ENCODE results near the gene CASTOR1. TPM values are rescaled to one million over a fixed set of nuclear protein-coding genes. Genes with fewer than 3 reads are reported as not detected.
A peak's percentile ranks its signal among the peaks of the same experiment; 100 is the strongest.

The CASTOR1 gene
- total RNA-seq, 2 experiments from 2014 or later: 24.2 to 27.5 TPM

DNA sequence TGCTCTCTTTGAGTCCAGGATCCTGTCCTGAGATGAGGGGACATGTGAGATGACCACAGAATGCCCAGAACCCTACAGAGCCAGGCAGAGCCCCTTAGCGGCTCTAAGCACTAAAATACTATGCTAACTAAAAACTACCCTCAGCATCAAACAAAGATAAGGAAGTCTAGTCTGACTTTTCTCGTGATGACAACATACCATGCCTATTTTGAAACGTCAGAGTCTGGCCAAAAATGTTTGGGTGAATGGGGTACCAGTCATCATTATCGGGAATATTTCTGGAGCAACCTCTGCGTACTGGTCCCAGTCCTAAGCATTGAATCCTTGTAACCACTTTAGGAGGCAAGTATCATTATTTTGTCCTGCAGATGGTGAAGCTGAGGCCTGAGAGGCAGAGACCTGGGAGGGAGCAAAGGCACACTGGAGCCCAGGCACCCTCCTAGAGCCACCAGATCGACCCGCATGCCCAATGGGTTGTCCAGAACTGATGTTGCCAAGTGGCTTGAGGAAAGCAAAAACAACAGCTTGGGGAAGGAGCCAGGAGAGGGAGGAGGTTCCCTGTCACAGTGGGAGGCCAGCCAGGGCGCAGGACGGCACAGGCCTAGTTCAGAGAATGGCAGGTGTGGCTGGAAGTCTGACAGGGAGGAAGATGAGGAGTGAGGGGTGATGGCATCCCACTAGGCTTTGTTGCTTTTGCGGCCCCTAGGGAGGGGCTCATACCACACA, 15.4 kb downstream of the CASTOR1 start:
- no peak for ATAC-seq (ENCODE audit: low read depth)
- no peak overlapping the region for H3K4me3 Mint-ChIP-seq
- DNase-seq: no peak
- H3K4me1 Mint-ChIP-seq: peaks cover 54% of the 10 kb centered on the region
- POLR2A ChIA-PET: no interaction called here
- no peaks in the 10 kb centered on the region for H3K9me3 Mint-ChIP-seq
- no peaks in the 10 kb centered on the region for H3K27me3 Mint-ChIP-seq
- no peak overlapping the region for H3K27ac Mint-ChIP-seq
- H3K36me3 Mint-ChIP-seq: peaks cover 39% of the 10 kb centered on the region

DNA sequence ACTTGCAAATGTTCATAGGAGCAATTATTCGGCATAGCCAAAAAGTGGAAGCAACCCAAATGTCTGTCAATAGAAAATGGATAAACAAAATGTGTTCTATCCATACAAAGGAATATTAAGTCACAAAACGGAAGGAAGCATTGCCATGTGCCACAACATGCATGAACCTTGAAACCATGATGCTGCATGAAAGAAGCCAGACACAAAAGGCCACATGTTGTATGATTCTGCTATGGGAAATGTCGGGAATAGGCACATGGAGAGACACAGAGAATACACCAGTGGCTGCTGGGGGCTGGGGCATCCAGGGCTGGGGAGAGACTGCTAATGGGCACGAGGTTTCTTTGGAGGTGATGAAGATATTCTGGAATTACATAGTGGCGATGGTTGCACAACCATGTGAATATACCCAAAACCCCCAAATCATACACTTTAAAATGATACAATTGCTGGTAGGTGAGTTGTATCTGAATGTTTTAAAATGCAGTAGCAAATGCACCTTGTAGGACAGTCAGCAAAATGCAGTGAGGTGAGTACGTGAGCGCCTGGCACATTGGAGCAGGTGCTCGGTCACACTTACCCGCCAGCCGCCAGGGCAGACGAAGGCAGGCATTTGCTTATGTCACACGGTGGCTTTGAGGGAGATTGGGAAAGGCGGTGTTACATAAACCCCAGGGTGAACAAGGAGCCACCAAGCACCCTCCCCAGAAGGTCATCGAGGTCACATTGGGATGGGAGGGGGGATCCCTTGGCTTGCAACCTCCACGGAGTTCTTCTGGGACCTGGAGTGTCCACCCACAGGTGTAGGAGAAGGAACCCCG, 16.3 kb downstream of the CASTOR1 start:
- peak overlapping the region; percentile 14 for H3K27ac Mint-ChIP-seq
- POLR2A ChIA-PET: no interaction called here
- peaks cover 40% of the 10 kb centered on the region for H3K36me3 Mint-ChIP-seq
- no peak overlapping the region for H3K4me3 Mint-ChIP-seq
- DNase-seq (no peak), ATAC-seq (ENCODE audit: low read depth) (no peak)
- no peaks in the 10 kb centered on the region for H3K9me3 Mint-ChIP-seq
- no peaks in the 10 kb centered on the region for H3K27me3 Mint-ChIP-seq
- peaks cover 56% of the 10 kb centered on the region for H3K4me1 Mint-ChIP-seq

DNA sequence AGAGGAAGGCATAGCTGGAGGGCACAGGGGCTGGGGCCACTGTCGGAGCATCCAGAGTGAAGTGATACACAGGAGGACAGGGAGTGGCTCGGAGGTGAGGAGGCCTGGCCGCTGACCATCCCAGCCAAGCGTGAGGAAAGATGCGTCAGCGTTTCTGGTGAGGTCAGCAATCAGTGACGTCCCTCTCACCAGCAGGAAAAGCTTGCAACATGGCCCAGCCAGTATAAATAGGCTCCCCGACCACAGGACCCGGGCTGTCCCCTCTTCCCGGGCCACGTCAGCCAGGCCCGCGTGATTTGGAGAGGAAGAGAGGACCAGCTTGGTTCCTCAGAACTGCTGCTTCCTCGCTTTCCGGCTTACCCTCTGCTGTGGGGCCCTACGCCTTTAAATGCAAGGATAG, 18.5 kb downstream of the CASTOR1 start:
- Mint-ChIP-seq H3K4me1 (peaks cover 51% of the 10 kb centered on the region), H3K27me3 (no peaks in the 10 kb centered on the region), H3K4me3 (no peak overlapping the region), H3K27ac (no peak overlapping the region), H3K36me3 (peaks cover 43% of the 10 kb centered on the region), H3K9me3 (no peaks in the 10 kb centered on the region)
- DNase-seq (no peak), ATAC-seq (ENCODE audit: low read depth) (no peak)
- POLR2A ChIA-PET: interaction anchor here (1.2 to 1.3 kb wide), 2 partner anchors 9 to 10 kb away, joined by 3 to 6 read pairs; no protein-coding TSS in a partner anchor

DNA sequence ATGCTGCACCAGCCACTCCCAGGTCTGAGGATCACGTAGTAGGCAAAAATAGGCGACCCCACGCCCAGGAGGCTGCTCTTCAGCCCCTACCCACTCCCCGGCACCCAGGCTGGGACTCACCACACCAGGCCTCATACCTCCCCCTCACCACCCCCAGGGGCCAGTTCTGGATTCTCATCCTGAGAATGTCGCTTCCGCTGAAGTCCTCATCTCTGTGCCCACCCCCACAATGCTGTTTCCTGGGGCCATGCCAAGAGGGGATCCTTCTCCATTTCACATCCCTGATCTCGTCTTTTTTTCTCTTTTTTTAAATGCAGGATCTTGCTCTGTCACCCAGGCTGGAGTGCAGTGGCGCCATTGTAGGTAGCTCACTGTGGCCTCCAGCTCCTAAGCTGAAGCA, 21.0 kb downstream of the CASTOR1 start:
- Mint-ChIP-seq H3K9me3 (no peaks in the 10 kb centered on the region), H3K27me3 (no peaks in the 10 kb centered on the region), H3K36me3 (peaks cover 50% of the 10 kb centered on the region), H3K4me1 (peaks cover 42% of the 10 kb centered on the region), H3K27ac (peak overlapping the region; percentile 97), H3K4me3 (peak overlapping the region; percentile 88)
- ATAC-seq (ENCODE audit: low read depth) (no peak), DNase-seq (no peak)
- POLR2A ChIA-PET: interaction anchor here (1.1 to 3.0 kb wide), 9 partner anchors 10 to 164 kb away, joined by 3 to 14 read pairs (median 6); partner anchors contain the start of gene CASTOR1

DNA sequence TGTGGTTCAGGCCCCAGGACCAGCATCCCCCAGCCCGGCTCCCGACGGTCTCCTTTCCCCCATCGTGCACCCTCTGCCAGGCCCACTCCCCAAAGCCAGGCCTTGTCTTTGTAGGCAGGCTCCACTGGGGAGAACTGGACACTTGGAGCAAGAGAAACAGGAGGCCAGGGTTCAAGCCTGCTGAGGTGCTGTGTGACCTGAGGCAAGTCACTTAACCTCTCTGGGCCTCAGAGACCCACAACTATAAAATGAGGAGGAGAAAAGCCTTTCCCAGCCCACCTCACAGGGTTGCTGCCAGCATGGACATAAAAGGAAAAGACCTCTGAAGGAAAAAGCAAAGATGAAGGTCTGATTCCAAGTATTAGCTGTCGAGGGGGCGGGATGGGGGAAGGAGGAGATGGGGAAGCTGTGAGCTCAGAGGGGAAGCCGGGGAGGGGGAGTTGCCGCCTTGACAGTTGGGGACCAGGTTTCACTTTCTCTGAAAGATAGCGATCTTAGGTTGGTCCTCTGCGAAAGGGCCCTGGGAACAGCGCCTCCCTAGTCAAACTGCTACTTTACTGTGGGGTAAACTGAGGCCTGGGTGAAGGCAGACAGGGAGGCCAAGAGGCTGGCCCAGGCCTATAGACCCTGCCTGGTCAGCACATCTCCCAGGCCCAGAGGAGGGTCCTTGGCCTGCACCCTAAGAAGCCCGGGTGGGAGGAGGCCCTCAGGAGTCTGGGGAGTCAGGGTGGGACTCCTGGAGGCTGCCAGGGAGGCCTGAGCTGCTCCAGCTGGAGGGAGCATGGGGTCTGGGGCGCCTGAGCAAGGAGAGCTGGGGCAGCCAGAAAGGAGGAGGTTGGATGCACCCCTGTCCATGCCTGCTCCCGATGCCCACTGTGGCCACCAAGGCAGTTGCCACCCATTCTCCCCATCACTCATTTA, 21.7 kb downstream of the CASTOR1 start:
- peak overlapping the region; percentile 88 for H3K4me3 Mint-ChIP-seq
- no peaks in the 10 kb centered on the region for H3K9me3 Mint-ChIP-seq
- H3K27ac Mint-ChIP-seq: peak overlapping the region; percentile 97
- H3K27me3 Mint-ChIP-seq: no peaks in the 10 kb centered on the region
- DNase-seq (peak; percentile 65), ATAC-seq (ENCODE audit: low read depth) (peak; percentile 20)
- H3K4me1 Mint-ChIP-seq: peaks cover 41% of the 10 kb centered on the region
- POLR2A ChIA-PET: interaction anchor here (0.7 to 3.3 kb wide), 24 partner anchors 10 to 163 kb away, joined by 3 to 14 read pairs (median 4); partner anchors contain the start of genes CASTOR1, CCDC157, LIF and SF3A1
- H3K36me3 Mint-ChIP-seq: peaks cover 54% of the 10 kb centered on the region

DNA sequence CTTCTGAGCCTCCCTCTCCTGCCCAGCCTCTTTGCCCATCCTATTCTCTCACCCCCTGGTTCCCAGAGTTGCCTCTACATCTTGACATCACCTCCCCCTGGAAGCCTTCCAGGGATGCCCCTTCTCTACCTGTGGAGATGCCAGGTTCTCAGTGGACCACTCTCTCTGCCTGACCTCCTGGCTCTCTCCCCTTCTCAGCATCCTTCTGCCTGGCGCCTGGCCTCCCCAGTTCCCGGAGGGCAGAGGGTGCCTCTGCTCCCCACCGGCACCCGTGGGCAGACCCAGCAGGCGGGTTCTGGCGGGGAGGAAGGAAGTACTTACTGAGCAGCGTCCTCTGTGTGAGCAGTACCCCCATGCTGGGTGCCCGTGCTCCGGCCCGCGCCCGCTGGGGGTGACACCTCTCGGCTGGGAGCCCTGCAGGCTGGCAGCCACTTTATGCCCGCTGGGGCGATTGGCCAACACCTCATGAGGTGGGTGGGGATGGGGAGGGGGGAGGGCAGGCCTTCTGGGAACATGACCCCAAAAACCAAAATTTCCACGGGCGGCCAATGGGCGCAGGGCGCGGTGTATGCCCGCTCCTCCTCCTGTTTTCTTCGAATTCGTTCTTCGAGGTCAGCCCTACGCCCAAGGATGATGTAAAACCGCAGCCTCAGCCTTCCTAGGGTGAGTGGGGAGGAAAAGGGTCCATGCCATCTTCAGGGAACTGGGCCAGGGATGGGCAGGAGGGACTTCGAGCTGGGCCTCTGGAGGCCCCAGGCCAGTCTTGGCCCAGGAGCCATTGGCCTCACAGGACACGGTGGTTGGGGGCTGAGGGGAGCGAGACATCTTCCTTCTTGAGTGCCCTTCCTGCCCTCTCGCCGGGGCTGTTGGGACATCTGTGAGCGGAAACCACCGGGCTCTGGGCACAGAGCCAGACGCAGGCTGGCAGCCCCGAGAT, 22.6 kb downstream of the CASTOR1 start, which contains the start of gene OSM:
Gene OSM, minus strand, starts transcription at position 407 of the 937 bp plus-strand sequence. Its CDS starts 52 bp downstream, at position 355.
- Mint-ChIP-seq H3K27ac (peak within 1 kb of the TSS; percentile 97), H3K4me3 (peak within 1 kb of the TSS; percentile 88), H3K36me3 (peaks cover 60% of the 10 kb centered on the region), H3K27me3 (no peaks in the 10 kb centered on the region), H3K9me3 (no peaks in the 10 kb centered on the region), H3K4me1 (peaks cover 47% of the 10 kb centered on the region)
- peak; percentile 47 for ATAC-seq (ENCODE audit: low read depth)
- POLR2A ChIA-PET: interaction anchor here (0.7 to 7.5 kb wide), 28 partner anchors 11 to 162 kb away, joined by 3 to 91 read pairs (median 4); partner anchors contain the start of genes CASTOR1, CCDC157, LIF and SF3A1
- peak; percentile 87 for DNase-seq

DNA sequence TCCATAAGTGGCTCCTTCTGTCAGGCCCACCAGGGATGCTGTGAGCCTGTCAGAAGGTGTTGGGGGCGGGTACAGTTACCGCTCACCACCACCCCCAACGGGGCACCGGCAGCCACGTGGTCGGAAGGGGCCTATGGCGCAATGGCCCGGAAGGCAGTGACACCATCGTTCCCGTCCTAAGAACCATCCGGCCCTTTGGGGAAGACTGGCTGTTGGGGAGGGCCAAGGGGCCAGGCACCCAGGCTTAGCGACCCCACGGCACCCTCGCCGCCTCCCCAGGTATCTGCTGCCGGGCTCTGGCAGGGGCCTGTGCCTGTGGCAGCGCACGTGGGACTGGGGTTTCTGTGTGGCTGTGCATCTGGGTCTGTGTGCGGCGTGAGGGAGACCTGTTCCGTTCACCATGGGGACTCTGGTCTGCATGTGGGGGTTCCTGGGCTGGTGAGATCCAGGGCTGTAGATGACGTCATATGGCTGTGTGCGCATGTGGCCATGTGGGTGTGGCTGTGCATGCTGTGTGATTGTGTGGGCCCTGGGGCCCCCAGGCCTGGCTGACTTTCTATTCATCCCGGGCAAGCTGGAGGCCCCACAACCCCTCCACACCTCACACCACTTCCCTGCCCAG, 23.4 kb downstream of the CASTOR1 start:
- ATAC-seq (ENCODE audit: low read depth) (peak; percentile 60), DNase-seq (peak; percentile 84)
- POLR2A ChIA-PET: interaction anchor here (0.7 to 7.5 kb wide), 10 partner anchors 11 to 97 kb away, joined by 3 to 91 read pairs (median 4); partner anchors contain the start of gene LIF
- Mint-ChIP-seq H3K4me1 (peaks cover 50% of the 10 kb centered on the region), H3K4me3 (peak overlapping the region; percentile 88), H3K36me3 (peaks cover 55% of the 10 kb centered on the region), H3K9me3 (no peaks in the 10 kb centered on the region), H3K27ac (peak overlapping the region; percentile 97), H3K27me3 (no peaks in the 10 kb centered on the region)

DNA sequence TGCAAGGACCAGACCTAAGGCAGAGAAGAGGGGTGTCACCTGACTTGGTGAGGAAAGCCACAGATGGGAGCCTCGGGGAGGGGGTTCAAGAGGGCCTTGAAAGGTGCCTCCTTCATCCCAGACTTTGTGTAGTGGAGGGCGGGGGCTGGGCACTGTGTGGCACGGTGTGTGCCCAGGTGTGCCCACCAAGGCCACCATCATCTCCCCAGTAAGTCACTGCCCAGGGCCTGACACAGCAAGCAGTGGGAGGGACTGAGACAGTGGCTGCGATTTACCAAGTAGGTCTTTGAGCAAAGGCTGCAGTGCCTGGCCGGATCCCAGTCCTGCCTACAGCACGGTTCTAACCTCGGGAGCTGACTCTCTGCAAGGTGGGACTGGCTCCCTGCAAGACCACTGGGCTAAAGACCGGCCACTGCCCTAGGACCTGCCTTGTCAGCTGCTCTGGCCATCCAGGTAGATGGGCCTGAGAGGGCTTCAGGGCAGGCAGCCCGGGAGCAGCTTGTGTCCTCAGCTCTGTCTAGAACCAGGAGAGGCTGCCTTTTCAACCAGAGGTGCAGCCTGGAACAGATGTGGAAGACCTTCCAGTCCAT, 24.1 kb downstream of the CASTOR1 start:
- DNase-seq (no peak), ATAC-seq (ENCODE audit: low read depth) (no peak)
- Mint-ChIP-seq H3K9me3 (no peaks in the 10 kb centered on the region), H3K4me3 (peak overlapping the region; percentile 88), H3K36me3 (peaks cover 50% of the 10 kb centered on the region), H3K27me3 (no peaks in the 10 kb centered on the region), H3K27ac (peak overlapping the region; percentile 97), H3K4me1 (peaks cover 51% of the 10 kb centered on the region)
- POLR2A ChIA-PET: interaction anchor here (0.6 to 7.5 kb wide), 11 partner anchors 12 to 705 kb away, joined by 3 to 91 read pairs (median 3); partner anchors contain the start of gene LIF

DNA sequence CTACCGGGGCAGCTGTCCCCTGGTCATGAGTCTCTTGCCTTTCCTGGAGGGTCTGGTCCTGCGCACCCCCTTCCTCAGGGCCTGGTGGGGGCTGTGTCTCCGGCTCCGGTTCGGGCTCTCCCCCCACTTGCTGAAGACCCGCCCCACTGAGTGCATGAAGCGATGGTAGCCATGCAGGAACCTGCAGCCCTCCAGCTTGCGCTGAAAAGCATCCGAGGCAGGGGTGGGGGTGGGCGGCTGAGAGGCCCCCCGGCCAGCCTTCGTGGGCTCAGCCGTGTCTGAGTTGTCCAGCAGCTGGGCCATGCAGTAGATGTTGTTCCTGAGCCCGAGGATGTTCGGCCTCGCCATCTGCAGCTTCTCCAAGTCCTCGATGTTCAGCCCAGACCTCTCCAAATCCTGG, 25.4 kb downstream of the CASTOR1 start:
- peak overlapping the region; percentile 88 for H3K4me3 Mint-ChIP-seq
- DNase-seq: no peak
- H3K4me1 Mint-ChIP-seq: peaks cover 52% of the 10 kb centered on the region
- POLR2A ChIA-PET: interaction anchor here (0.6 to 7.5 kb wide), 15 partner anchors 8 to 575 kb away, joined by 3 to 91 read pairs (median 4); partner anchors contain the start of genes LIF and TBC1D10A
- H3K9me3 Mint-ChIP-seq: no peaks in the 10 kb centered on the region
- no peak for ATAC-seq (ENCODE audit: low read depth)
- peaks cover 48% of the 10 kb centered on the region for H3K36me3 Mint-ChIP-seq
- no peaks in the 10 kb centered on the region for H3K27me3 Mint-ChIP-seq
- H3K27ac Mint-ChIP-seq: peak overlapping the region; percentile 97

DNA sequence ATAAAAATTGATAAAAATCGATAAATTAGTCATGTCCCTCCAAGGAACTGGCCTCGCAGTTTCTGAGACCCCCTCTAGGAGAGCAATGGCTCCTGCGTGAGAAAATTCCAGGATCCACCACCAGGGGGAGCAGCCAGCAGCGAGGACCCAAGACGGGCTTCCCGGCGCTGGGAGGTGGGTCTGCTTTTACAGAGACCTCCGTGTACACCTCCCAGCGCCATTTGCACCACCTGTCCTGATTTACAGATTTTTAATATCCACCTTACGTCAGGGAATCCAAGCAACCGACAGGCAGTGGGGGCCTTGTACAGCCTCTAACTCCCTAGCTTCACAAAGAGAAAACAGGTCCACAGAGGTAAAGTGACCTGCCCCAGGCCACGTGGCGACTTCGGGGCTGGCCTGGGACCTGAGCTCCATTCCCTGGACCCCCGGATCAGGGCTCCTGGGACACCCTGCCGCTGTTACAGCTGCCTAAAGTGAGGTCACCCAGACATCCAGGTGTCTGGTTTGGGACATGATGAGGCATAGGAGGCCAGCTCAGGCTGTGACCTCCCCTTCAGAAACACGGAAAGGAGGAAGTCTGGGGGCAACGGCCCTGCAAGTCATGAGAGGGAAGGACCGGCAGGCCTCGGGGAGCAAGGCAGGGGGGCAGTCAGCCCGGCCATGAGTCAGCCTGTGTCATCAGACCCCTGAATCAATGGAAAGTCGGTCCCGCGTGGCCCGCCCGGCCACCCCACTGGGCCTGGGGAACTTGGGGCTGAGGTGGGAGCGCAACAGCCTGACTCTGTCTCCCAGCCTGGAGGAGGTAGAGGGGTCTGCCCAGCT, 26.2 kb downstream of the CASTOR1 start:
- peaks cover 43% of the 10 kb centered on the region for H3K36me3 Mint-ChIP-seq
- H3K27ac Mint-ChIP-seq: peak overlapping the region; percentile 97
- H3K27me3 Mint-ChIP-seq: no peaks in the 10 kb centered on the region
- POLR2A ChIA-PET: interaction anchor here (0.6 to 7.5 kb wide), 18 partner anchors 8 to 574 kb away, joined by 3 to 91 read pairs (median 4); partner anchors contain the start of genes LIF and TBC1D10A
- ATAC-seq (ENCODE audit: low read depth) (no peak), DNase-seq (peak; percentile 83)
- no peaks in the 10 kb centered on the region for H3K9me3 Mint-ChIP-seq
- peak overlapping the region; percentile 88 for H3K4me3 Mint-ChIP-seq
- peaks cover 51% of the 10 kb centered on the region for H3K4me1 Mint-ChIP-seq

Measured in activated naive CD8-positive, alpha-beta T cell treated with anti-CD3 and anti-CD28 coated beads, Interleukin-2, amount 10 ng/mL, durations not matched to agents 7 days and 5 days (primary cell).